Measurements from ENCODE around the gene TMEM259.

TMEM259 gene

DNA sequence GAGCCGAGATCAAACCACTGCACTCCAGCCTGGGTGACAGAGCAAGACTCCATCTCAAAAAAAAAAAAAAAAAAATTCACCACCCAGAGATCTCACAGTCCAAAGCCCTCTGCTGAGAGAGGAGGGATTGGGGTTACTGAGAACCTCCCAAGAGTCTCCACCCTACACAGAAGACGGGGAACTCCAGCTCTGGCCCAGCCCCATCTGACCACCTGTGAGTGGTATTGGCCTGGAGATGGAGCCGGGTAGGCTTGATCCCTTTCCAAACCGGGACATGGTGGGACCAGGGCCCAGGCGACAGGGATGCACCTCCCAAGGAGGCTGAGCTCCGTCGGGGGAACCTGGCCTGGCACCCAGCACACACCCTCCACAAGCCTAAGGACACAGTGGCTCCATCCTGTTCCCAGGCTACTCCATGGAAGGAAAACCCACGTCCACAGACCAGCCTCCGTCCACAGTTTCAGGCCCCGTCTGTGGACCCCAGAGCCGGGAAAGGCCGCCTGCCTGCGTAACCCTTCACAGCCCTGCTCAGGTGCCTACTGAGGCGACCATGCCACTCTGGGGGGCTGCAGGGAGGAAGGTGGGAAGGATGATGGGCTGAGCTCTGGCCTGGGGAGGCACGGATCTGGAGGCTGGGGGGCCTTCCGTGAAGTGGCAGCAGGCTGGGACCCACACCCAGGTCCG is 1.8 kb downstream of the TMEM259 start:
- Histone ChIP-seq H3K36me3 (ENCODE audit: control insufficient read depth, insufficient read depth, low read length) (peaks cover 14% of the 10 kb centered on the region), H3K27me3 (replicated peaks; ENCODE audit: control insufficient read depth, insufficient read depth, low read length) (no peaks in the 10 kb centered on the region), H3K4me3 (replicated peaks; ENCODE audit: low read depth, low read length) (peak overlapping the region; percentile 98)
- TF ChIP-seq, protein P1, sequence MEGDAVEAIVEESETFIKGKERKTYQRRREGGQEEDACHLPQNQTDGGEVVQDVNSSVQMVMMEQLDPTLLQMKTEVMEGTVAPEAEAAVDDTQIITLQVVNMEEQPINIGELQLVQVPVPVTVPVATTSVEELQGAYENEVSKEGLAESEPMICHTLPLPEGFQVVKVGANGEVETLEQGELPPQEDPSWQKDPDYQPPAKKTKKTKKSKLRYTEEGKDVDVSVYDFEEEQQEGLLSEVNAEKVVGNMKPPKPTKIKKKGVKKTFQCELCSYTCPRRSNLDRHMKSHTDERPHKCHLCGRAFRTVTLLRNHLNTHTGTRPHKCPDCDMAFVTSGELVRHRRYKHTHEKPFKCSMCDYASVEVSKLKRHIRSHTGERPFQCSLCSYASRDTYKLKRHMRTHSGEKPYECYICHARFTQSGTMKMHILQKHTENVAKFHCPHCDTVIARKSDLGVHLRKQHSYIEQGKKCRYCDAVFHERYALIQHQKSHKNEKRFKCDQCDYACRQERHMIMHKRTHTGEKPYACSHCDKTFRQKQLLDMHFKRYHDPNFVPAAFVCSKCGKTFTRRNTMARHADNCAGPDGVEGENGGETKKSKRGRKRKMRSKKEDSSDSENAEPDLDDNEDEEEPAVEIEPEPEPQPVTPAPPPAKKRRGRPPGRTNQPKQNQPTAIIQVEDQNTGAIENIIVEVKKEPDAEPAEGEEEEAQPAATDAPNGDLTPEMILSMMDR (IDR thresholded peaks at IDR 0.05; ENCODE audit: insufficient read depth, low read length, poor library complexity, severe bottlenecking) = no peak
- no peak for DNase-seq (ENCODE audit: extremely low read depth, insufficient read length)

DNA sequence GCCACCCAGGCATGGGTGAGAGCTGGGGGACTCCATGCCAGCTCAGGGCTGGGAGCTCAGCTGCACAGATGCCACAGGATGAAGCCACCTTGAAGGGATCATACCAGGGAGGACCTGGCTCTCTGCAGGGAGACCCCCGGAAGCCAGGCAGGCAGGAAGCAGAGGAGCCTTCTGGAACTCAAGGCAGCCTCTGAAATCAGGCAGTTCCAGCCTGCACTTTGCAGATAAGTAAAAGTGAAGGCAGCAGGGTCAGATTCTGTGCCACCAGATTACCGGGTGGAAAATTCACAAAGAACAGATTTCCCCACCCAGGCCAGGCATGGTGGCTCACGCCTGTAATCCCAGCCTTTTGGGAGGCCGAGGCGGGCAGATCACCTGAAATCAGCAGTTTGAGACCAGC is 2.5 kb downstream of the TMEM259 start:
- peak overlapping the region; percentile 33 for H3K4me3 ChIP-seq (replicated peaks; ENCODE audit: low read depth, low read length)
- no peak for DNase-seq (ENCODE audit: extremely low read depth, insufficient read length)
- H3K36me3 ChIP-seq (ENCODE audit: control insufficient read depth, insufficient read depth, low read length) = peaks cover 19% of the 10 kb centered on the region
- no peaks in the 10 kb centered on the region for H3K27me3 ChIP-seq (replicated peaks; ENCODE audit: control insufficient read depth, insufficient read depth, low read length)
- TF ChIP-seq, protein P1 (IDR thresholded peaks at IDR 0.05; ENCODE audit: insufficient read depth, low read length, poor library complexity, severe bottlenecking) = no peak

DNA sequence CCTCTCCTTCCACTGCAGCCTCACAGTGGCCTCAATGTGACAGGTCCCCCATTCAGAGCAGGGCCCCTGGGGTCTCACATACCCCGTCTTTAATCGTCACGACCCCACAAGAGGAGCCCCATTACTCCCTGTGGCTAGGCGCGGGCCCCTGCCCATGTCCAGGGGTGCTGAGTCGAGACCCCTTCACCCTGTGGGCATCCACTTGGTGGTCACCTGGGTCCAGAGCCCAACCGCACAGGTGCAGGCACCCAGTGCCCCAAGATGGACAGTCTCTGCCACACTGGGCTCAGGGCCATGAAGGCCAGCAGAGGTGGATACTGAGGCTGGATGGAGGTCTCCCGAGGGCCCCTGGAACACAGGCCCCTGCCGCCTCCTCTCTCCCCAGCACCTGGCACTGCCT is 3.0 kb downstream of the TMEM259 start:
- no peak for DNase-seq (ENCODE audit: extremely low read depth, insufficient read length)
- H3K36me3 ChIP-seq (ENCODE audit: control insufficient read depth, insufficient read depth, low read length) = peaks cover 24% of the 10 kb centered on the region
- TF ChIP-seq, protein P1 (IDR thresholded peaks at IDR 0.05; ENCODE audit: insufficient read depth, low read length, poor library complexity, severe bottlenecking) = no peak
- no peaks in the 10 kb centered on the region for H3K27me3 ChIP-seq (replicated peaks; ENCODE audit: control insufficient read depth, insufficient read depth, low read length)
- H3K4me3 ChIP-seq (replicated peaks; ENCODE audit: low read depth, low read length) = peak overlapping the region; percentile 45

DNA sequence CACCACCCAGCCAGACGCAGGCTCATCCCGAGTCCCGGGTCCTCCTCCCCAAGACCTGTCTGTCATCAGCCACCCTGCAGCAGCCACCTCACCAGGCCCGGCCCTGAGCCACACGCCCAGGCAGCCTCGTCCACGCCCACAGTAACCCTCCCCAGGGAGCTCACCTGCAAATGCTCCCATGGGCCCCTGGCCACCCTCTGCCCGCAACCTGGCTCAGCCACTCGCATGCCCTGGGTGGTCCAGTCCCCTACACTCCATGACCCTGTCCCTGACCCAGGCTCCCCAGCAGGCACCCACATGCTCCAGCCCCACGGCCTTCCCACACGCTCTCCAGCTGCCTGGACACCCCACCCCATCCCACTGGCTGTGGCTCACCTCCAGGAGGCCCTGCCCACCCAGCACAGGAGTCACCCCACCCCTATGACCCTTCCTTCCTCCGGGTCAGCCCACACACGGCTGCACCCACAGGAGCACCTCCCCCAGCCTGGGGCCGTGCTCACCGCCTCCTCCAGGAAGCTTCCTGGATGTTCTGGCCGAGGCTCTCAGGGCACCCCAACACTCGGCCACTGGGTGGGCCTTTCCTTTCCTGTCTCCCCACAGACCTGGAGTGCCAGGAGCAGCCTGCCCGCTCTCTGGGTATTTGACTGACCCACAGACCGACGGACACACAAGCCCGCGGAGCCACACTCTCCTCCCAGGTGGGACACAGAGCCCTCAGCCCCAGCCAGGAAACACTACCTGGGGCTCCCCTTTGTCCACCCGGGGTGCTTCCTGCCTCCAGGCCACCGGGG is 3.6 kb downstream of the TMEM259 start:
- H3K4me3 ChIP-seq (replicated peaks; ENCODE audit: low read depth, low read length) = peak overlapping the region; percentile 45
- H3K36me3 ChIP-seq (ENCODE audit: control insufficient read depth, insufficient read depth, low read length) = peaks cover 25% of the 10 kb centered on the region
- no peaks in the 10 kb centered on the region for H3K27me3 ChIP-seq (replicated peaks; ENCODE audit: control insufficient read depth, insufficient read depth, low read length)
- DNase-seq (ENCODE audit: extremely low read depth, insufficient read length) = no peak
- TF ChIP-seq, protein P1 (IDR thresholded peaks at IDR 0.05; ENCODE audit: insufficient read depth, low read length, poor library complexity, severe bottlenecking) = no peak

DNA sequence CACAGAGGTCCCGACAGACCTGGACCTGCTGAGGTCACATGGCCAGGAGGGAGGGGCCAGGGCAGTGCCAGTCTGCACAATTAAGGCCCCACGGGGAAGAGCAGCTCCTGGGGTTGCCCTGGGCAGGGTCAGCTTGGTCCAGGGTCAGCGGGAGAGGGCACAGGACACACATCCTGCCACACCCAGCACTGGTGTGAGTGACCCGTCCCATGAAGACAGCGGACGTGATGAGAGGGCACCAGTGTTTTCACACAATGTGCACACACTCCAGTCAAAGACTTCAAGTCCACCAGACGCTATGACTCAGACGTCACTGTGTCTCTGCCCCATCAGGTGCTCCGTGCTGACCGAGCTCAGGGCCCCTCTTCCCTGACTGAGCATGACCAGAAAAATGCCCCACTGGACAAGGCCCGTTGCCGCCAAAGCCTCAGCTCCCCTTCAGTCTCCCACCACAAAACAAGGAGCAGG is 4.2 kb downstream of the TMEM259 start:
- Histone ChIP-seq H3K27me3 (replicated peaks; ENCODE audit: control insufficient read depth, insufficient read depth, low read length) (no peaks in the 10 kb centered on the region), H3K36me3 (ENCODE audit: control insufficient read depth, insufficient read depth, low read length) (peaks cover 28% of the 10 kb centered on the region), H3K4me3 (replicated peaks; ENCODE audit: low read depth, low read length) (peak overlapping the region; percentile 45)
- TF ChIP-seq, protein P1 (IDR thresholded peaks at IDR 0.05; ENCODE audit: insufficient read depth, low read length, poor library complexity, severe bottlenecking) = no peak
- no peak for DNase-seq (ENCODE audit: extremely low read depth, insufficient read length)

All from GM06990 (cell line).